ENCODE results near the gene RNF180. TPM values are rescaled to one million over a fixed set of nuclear protein-coding genes. Genes with fewer than 3 reads are reported as not detected.

Gene RNF180
- total and polyA plus RNA-seq, 2 donors (not counting 3 experiments of a cell fraction or from before 2014, with no cell fraction given): 0.62 to 5.6 TPM

GRCh38 chr5:64140018-64140417 lies 25.6 kb upstream of the RNF180 start:
- TF ChIP-seq CTCF (IDR thresholded peaks at IDR 0.05; ENCODE audit: extremely low read depth in 1 of 2, insufficient read depth in 1 of 2, low read depth in 1 of 2, low read length in 2 of 2) (no peak), MYC (IDR thresholded peaks at IDR 0.05; ENCODE audit: low read depth, low read length) (no peak), JUN (IDR thresholded peaks at IDR 0.05; ENCODE audit: borderline replicate concordance, insufficient read depth, insufficient read length, low read depth) (no peak), FOS (IDR thresholded peaks at IDR 0.05; ENCODE audit: borderline replicate concordance, insufficient read depth, low read length) (no peak), POLR2AphosphoS5 (IDR thresholded peaks at IDR 0.05; ENCODE audit: insufficient read depth, low read depth, low read length) (no peak), POLR2A (IDR thresholded peaks at IDR 0.05; ENCODE audit: low read depth, low read length) (no peak), GATA2 (IDR thresholded peaks at IDR 0.05; ENCODE audit: insufficient read depth, insufficient read length, low read depth, low read length) (no peak), EZH2 (IDR thresholded peaks at IDR 0.05; ENCODE audit: borderline replicate concordance, low read depth, low read length, severe bottlenecking) (no peak)
- TF ChIP-seq, protein P1, sequence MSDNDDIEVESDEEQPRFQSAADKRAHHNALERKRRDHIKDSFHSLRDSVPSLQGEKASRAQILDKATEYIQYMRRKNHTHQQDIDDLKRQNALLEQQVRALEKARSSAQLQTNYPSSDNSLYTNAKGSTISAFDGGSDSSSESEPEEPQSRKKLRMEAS (IDR thresholded peaks at IDR 0.05; ENCODE audit: insufficient read depth, insufficient read length): no peak
- dilution Hi-C loops (cut with MboI; ENCODE audit: extremely low pct_ligation_motif_present, low sequenced_read_pairs): no loop called here
- no peaks in the 10 kb centered on the region for H3K79me2 ChIP-seq (ENCODE audit: control insufficient read depth, insufficient read depth, low read length)
- no peak overlapping the region for H3K4me3 ChIP-seq (replicated peaks in 1 of 3; ENCODE audit: insufficient read depth in 1 of 3, low read depth in 1 of 3, low read length in 3 of 3)
- H4K20me1 ChIP-seq (replicated peaks; ENCODE audit: control insufficient read depth, extremely low read depth, insufficient read depth, low read length): no peaks in the 10 kb centered on the region
- FAIRE-seq: no peak
- ChIA-PET POLR2A (no interaction called here), CTCF (no interaction called here)
- no TSS peak for BruUV-seq (replicated peaks)
- no peaks in the 10 kb centered on the region for H3K36me3 ChIP-seq (ENCODE audit: control insufficient read depth in 2 of 2, extremely low read depth in 1 of 2, insufficient read depth in 2 of 2, low read length in 2 of 2)
- intact Hi-C loops (cut with micrococcal nuclease): no loop called here
- H3K9me3 ChIP-seq (replicated peaks; ENCODE audit: control insufficient read depth, insufficient read depth, low read length): no peaks in the 10 kb centered on the region
- H3K27ac ChIP-seq (ENCODE audit: insufficient read depth, low read depth, low read length): no peak overlapping the region
- no peak overlapping the region for H3K9ac ChIP-seq (replicated peaks; ENCODE audit: extremely low read depth, insufficient read depth, low read length)
- H3K4me1 ChIP-seq (ENCODE audit: control insufficient read depth, extremely low read depth, insufficient read depth, low read length): peaks cover 6% of the 10 kb centered on the region
- no peak for DNase-seq (ENCODE audit: low read depth, low spot score)
- no peak overlapping the region for H2AFZ ChIP-seq (ENCODE audit: low read depth, low read length)
- H3K4me2 ChIP-seq (ENCODE audit: insufficient read depth, low read length): no peak overlapping the region
- H3K9me1 ChIP-seq (replicated peaks; ENCODE audit: control insufficient read depth, extremely low read depth, insufficient read depth, low read length): no peaks in the 10 kb centered on the region
- H3K27me3 ChIP-seq (ENCODE audit: control insufficient read depth in 2 of 2, insufficient read depth in 2 of 2, low read length in 2 of 2): peaks cover 0 to 3% of the 10 kb centered on the region in 2 experiments

All from endothelial cell of umbilical vein (primary cell).